Measurements from ENCODE around the gene LSM7. TPM values are rescaled to one million over a fixed set of nuclear protein-coding genes. Genes with fewer than 3 reads are reported as not detected.

The LSM7 gene
- total RNA-seq, 4 donors from 2014 or later: 70.0 to 109 (median 77.5) TPM

- ATAC-seq (no peak), DNase-seq (no peak)
- H3K4me1 ChIP-seq: no peaks in the 10 kb centered on the region
- H3K4me3 ChIP-seq: no peak overlapping the region
- no peak for TF ChIP-seq POLR2A (IDR thresholded peaks at IDR 0.05)
- TF ChIP-seq CTCF (IDR thresholded peaks at IDR 0.05 in 4 of 5, conservative IDR thresholded peaks at IDR 0.05 in 1 of 5): no peak
- H3K27me3 ChIP-seq: peaks cover 33 to 44% (median 43%) of the 10 kb centered on the region in 3 donors
- in situ Hi-C loops (cut with MboI; ENCODE audit: low sequenced_read_pairs in 4 of 4): no loop called here
- intact Hi-C loops (cut with DNase I; ENCODE audit: low total_unique reads): no loop called here
- no peaks in the 10 kb centered on the region for H3K36me3 ChIP-seq
- no peaks in the 10 kb centered on the region for H3K9me3 ChIP-seq
- H3K27ac ChIP-seq: no peak overlapping the region
Measured at GRCh38 chr19:2362970-2363300, 34.5 kb upstream of the LSM7 start.

- H3K27me3 ChIP-seq: peaks cover 33 to 44% (median 43%) of the 10 kb centered on the region in 3 donors
- ATAC-seq (no peak), DNase-seq (no peak)
- no peaks in the 10 kb centered on the region for H3K4me1 ChIP-seq
- no peaks in the 10 kb centered on the region for H3K36me3 ChIP-seq
- H3K9me3 ChIP-seq: no peaks in the 10 kb centered on the region
- TF ChIP-seq POLR2A (IDR thresholded peaks at IDR 0.05) (no peak), CTCF (IDR thresholded peaks at IDR 0.05 in 4 of 5, conservative IDR thresholded peaks at IDR 0.05 in 1 of 5) (no peak)
- H3K4me3 ChIP-seq: no peak overlapping the region
- in situ Hi-C loops (cut with MboI; ENCODE audit: low sequenced_read_pairs in 4 of 4): no loop called here
- H3K27ac ChIP-seq: no peak overlapping the region
- intact Hi-C loops (cut with DNase I; ENCODE audit: low total_unique reads): no loop called here
Measured at GRCh38 chr19:2362046-2362969, 33.9 kb upstream of the LSM7 start.

GRCh38 chr19:2361246-2362045, 33.1 kb upstream of the LSM7 start:
- no peak for ATAC-seq
- Histone ChIP-seq H3K4me3 (no peak overlapping the region), H3K9me3 (no peaks in the 10 kb centered on the region), H3K27ac (no peak overlapping the region), H3K27me3 (peaks cover 33 to 44% (median 43%) of the 10 kb centered on the region in 3 donors), H3K4me1 (no peaks in the 10 kb centered on the region), H3K36me3 (no peaks in the 10 kb centered on the region)
- TF ChIP-seq CTCF (IDR thresholded peaks at IDR 0.05 in 4 of 5, conservative IDR thresholded peaks at IDR 0.05 in 1 of 5): no peak
- no peak for TF ChIP-seq POLR2A (IDR thresholded peaks at IDR 0.05)
- intact Hi-C loops (cut with DNase I; ENCODE audit: low total_unique reads) (no loop called here), in situ Hi-C loops (cut with MboI; ENCODE audit: low sequenced_read_pairs in 4 of 4) (no loop called here)
- DNase-seq: no peak

- intact Hi-C loops (cut with DNase I; ENCODE audit: low total_unique reads): no loop called here
- in situ Hi-C loops (cut with MboI; ENCODE audit: low sequenced_read_pairs in 4 of 4): no loop called here
- no peak for TF ChIP-seq CTCF (IDR thresholded peaks at IDR 0.05 in 4 of 5, conservative IDR thresholded peaks at IDR 0.05 in 1 of 5)
- TF ChIP-seq POLR2A (IDR thresholded peaks at IDR 0.05): no peak
- no peak overlapping the region for H3K4me3 ChIP-seq
- H3K4me1 ChIP-seq: no peaks in the 10 kb centered on the region
- no peak for DNase-seq
- H3K27ac ChIP-seq: no peak overlapping the region
- ATAC-seq: no peak
- H3K9me3 ChIP-seq: no peaks in the 10 kb centered on the region
- H3K36me3 ChIP-seq: no peaks in the 10 kb centered on the region
- peaks cover 33 to 44% (median 43%) of the 10 kb centered on the region in 3 donors for H3K27me3 ChIP-seq
Measured at GRCh38 chr19:2360833-2361232, 32.4 kb upstream of the LSM7 start.
